Stimulated activated CD8-positive, alpha-beta memory T cell treated with anti-CD3 and anti-CD28 coated beads, Interleukin-15, amount 100 ng/mL, for 4 hours (primary cell): ENCODE data around the gene RAB44.

Source experiments
- DNase-seq, 2 donors: peaks; one replicate each; pipeline ENCODE4 v3.0.0-alpha.2; 2020; ENCODE audit warnings: low read depth in 2 of 2

Gene RAB44

DNA sequence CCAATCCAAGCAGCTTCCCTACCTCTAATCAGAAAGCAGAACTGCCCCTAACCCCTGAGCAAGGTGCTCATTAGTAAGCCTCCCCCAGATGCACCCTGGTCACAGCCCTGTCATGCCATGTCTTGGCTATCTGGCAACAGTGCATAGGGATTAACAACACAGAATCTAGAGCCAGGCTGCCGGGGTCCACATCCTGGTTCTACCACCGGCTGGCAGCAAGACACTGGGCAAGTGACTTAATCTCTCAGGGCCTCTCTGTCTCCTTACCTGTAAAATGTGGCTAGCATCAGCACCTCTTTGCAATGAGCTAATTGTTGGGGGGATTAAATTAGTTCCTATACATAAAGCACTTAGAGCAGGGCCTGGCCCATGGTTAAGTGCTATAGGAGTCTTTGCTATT lies 73.5 kb downstream of the RAB44 start:
- no peak for DNase-seq

DNA sequence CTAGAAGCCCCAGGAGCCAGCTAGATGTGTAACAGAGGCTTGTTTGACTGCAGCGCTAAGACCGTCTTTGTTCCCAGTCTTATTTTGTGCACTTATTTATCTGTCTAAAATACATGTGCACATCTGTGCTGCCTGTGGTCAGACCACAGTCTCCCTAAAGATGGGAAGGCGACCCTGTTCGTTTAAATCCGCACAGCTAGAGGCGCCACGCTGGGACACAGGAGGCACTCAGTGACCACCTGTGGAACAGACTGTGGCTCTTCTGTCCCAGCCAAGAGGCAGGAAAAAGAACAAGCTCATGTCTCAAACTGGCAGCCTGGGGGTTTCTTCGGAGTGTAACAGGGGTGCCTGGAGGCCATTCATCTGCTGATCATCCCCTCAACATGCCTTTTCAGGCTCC lies 74.8 kb downstream of the RAB44 start:
- no peak for DNase-seq

DNA sequence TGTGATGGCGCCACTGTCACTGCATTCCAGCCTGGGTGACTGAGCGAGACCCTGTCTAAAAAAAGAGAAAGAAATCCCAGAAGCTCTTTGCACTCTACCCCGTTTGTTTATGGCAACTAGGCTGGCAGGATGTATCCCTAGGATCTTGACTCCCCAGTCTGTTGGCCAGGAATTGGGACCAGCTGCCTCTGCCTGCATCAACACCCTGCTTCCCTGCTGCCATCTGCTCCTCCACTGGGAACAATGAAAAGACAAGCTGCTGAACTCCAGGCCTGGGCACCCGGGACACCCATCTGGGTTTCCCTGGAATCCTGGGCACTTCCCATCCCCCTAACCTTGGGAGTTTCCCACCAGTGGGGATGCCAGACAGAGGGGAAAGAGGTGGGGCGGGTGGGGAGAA lies 76.7 kb downstream of the RAB44 start:
- DNase-seq, result no peak

DNA sequence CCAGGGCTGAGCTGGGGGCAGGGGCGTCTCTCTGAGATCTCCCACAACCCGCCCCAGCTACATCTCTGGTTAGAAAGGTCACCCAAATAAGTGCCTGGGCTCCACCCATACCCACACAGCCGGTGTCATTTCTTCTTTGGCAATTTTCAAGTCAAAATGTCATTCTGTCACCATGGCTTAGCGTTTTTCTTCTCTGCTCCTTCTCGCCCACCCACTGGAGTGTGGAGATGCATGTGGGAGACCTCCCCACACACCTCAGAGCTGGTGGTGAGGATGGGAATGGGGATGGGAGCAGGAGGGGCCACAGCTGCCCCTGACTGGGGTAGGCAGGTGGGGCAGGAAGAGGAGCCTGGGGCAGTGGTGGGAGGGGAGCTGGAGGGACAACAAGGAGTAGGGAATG lies 78.5 kb downstream of the RAB44 start:
- no peak for DNase-seq

DNA sequence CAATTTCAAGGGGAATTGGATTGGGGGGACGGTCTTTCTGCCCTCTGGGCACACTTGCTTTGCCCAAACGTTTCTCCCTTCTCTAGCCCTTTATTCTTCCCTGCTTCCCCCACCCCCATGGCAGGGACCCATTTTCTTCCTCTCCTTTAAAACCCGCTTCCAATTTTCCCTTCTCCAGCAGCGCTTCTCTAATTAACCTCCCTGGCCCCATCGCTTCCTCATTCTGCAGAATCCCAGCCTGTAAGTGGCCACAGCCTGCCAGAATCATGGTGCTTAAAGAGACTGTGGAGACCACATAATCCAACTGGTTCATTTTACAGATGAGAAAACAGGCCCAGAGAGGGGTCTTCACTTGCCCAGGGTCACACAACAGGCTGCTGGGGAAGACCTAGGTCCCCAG lies 80.2 kb downstream of the RAB44 start:
- no peak for DNase-seq

DNA sequence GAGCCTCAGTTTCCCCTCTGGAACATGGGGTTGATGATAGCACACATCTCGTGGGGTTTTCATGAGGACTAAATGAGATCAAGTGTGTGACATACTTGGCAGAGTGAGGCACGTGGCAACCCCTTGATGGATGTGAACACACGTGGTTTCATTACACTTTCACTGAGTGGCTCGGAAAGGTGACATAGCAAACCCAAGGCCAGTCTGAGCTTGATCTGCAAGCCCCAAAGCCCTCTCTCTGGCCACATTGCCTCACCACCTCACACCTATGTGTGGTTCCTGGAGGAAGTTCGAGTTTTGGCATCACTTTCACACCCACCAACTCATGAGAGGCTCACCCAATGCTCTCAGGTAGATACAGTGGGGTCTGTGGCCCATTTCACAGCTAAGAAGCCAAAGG lies 81.6 kb downstream of the RAB44 start:
- no peak for DNase-seq

DNA sequence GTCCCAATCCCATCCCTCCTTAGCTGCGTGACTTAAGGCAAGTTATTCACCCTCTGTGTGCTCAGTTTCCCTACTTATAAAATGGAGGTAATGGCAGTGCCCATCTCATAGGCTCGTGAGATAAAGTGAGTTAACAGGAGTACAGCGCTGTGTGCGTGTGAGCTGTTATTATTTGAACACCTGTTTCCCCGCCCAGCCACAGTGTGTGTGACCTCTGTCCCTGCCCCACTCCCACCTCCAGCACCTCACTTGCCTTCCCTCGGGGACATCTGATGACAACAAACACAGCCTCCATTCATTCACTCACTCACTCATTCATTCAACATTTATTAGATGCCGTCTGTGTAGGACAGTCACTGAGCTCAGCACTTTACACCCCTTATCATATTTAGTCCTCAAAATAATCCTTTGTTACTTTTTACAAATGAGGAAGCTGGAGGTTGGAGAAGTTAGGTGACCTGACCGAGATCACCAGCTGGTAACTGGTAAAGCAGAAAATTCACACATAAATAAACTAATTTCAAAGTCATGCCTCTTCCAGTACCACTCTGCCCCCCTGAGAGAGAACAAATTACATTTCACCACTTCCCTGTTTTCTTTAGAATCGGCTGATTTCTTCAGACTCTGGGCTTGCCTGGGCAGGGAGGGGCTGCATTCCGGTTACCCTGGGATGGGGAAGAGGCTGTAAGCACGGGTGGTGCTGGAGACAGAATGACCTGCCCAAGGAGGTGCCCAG lies 83.0 kb downstream of the RAB44 start:
- DNase-seq, result no peak

DNA sequence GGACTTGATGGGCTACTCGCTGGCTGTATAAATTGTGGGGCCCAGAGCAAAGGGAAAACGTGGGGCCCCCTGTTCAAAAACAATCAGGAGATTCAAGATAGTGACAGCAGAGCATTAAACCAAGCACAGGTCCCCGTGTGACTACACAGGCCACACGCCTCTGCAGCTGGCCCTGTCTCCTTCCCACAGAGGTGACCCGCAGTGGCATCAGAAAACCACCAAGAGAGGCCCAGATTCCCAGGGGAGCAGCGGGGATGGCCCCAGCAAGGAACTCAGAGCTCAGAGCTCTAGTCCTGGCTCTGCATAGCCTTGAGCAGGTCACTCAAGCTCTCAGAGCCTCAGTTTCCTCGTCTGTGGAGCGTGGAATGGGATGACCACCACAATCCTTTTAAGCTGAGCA lies 84.0 kb downstream of the RAB44 start:
- DNase-seq, result no peak
